Raji (cell line): ENCODE data around the gene KCNG3.

Experiments
- POLR2A ChIP-seq: IDR thresholded peaks from 2 replicates; pipeline ENCODE4 v1.6.1; 2011; ENCODE audit warnings: low read depth, low read length, control low read depth; ENCODE audit not compliant: insufficient read depth

The KCNG3 gene

DNA sequence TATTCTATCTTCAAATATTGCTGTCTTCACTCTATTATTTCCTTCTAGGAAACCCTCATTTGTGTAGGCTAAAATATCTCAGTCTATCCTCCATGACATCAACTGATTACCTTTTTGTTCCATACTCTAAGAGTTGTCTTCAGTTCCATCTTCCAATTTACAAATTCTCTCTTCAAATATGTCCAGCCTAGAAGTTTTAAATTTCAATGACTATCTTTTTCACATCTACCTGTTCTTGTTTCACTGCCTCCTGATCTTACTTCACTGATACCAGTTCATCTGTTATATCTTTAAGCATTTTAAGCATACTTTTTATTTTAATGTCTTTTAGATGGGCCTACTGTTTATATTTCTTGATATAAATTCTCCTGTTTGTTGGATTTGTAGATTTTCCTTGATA is 79.1 kb downstream of the KCNG3 start:
- TF ChIP-seq POLR2A = no peak

DNA sequence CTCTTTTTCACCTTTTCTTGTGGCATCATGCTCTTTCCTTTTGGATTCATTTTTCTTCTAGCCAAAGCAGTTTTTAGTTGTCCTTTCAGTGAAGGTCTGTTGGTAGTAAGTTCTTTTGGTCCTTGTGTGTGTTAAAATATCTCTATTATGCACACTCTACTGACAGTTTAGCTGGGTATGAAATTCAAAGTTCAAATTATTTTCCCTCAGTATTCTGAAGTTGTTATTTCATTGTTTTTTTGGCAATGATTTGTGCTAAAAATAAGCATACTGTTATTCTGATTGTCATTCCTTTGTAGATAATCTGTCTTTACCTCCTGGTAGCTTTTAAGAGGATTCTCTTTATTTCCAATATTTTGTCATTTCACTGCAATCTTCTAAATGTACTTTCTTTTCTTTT is 79.6 kb downstream of the KCNG3 start:
- TF ChIP-seq POLR2A = no peak

DNA sequence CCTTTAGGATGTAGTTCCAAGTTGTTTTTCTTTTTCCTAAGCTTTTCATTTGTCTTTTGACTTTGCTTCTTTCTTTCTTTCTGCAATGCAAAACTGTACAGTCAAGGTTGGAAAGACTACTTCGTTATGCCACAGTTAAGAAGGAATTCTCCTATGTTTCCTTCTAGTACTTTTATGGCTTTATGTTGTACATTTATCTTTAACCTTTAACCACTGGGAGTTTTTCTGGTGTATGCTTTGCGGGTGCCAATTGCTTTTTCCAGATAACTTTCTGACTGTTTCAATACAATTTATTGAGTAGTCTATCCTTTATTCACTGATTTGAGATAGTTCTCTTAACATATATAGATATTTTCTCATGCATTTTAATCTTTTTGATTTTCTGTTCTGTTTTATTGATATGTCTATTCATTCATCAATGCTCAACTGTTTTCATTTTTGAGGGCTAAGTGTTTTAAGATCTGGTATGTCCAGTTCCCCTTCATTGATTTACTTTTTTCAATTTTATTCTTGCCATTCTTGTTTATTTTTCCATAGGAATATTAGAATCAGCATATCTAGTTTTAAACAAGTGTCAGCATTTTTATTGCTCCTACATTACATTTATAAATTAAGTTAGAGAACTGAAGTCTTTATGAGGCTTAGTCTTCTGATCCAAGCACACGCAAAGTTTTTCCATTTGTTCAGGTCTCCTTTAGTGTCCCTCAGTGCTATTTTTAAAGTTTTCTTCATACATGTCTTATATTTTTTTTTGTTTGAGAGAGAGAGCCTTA is 82.9 kb downstream of the KCNG3 start:
- TF ChIP-seq POLR2A = no peak

DNA sequence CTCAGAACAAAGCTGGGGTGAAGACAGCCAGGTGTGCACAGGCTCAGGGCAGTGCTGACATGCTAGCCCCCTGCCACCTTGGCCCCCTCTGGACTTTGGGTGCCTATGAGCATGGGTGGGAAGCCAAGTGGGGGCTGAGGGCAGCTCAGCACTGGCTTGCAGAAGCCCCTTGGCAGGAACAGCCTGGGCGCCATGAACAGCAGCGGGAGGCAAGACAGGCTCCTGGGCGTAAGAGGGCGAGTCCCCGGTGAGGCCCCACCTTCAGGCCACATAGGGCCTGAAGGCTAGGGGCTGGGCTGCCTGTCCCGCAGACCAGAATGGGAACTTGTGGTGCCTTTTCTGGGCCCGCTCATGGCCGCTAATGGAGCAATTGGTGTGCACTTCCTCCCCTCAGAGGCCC is 85.8 kb downstream of the KCNG3 start:
- no peak for TF ChIP-seq POLR2A

DNA sequence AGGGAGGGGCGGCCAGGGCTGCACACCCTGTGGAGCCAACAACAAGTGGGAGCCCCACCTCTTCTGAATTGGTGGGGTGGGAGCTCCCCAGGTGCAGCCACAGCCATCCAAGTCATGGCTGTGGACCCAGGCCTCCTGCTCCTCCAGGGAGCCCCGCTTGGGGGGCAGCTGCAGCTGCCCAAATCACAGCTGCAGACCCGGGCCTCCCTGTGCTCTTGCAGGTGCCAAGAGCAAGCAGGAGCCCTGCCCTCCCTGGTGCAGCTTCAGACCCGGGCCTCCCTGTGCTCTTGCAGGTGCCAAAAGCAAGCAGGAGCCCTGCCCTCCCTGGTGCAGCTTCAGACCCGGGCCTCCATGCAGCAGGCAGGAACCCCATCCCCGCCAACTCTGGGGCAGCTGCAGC is 86.3 kb downstream of the KCNG3 start:
- TF ChIP-seq POLR2A = no peak

DNA sequence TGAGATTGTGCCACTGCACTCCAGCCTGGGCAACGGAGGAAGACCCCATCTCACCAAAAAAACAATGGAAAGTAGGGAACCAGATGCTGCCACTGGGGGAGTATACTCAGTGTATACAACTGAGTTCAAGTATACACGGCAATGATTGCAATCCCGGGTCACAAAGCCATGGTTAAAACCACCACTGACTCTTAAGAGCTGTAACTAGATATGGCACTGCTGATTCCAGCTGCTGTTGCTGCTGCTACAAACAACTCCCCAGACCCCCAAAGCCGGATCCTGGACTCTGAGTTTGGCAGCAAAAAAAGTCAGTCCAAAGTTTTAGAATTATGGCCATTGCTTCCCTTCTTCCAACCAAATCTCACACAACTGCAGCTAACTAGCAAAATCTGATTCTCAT is 89.1 kb downstream of the KCNG3 start:
- no peak for TF ChIP-seq POLR2A

DNA sequence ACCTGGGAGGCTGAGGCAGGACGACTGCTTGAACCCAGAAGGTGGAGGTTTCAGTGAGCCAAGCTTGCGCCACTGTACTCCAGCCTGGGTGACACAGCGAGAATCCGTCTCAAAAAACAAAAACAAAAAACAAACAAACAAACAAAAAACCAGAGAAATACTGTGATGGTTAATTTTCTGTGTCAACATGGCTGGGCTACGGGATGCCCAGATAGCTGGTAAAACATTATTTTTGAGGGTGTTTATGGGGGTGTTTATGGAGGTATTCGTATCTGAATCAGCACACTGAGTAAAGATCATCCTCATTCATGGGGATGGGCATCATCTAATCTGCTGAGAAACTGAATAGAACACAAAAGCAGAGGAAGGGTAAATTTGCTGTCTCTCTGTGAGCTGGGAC is 92.0 kb downstream of the KCNG3 start:
- TF ChIP-seq POLR2A = no peak

DNA sequence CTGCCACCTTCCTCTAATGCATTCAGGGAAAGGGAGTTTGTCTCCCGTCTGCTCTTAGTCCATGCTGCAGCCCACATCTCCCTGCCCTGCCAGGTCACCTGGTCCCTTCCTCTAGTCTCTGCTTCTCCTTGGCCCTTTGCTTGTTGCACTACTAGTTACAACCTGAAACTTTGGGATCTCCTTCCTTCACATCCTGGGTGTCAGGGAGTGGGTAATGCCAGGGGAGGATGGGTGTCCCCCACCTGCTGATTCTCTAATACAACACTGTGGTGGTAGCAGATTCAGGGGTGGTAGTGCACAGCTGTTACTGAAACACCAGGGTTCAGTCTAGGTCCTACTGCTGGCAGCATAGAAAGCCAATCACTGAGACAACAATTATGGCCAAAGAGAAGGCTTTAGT is 101.6 kb downstream of the KCNG3 start:
- no peak for TF ChIP-seq POLR2A
